Skin epidermis (tissue), 12 donors: Measurements from ENCODE around the gene TM7SF2.

Experiments used
- H3K27ac ChIP-seq, 21 experiments: fragments of 200-600 bp; sonication (generic) in 11 of 21; one replicate each; pipeline ENCODE4 v1.5.0; 2020; ENCODE audit warnings: mild to moderate bottlenecking in 3 of 21, inconsistent platforms in 2 of 21, moderate library complexity in 2 of 21
- H3K4me3 ChIP-seq, 7 experiments: fragments of 200-600 bp; sonication (generic) in 2 of 7; one replicate each; pipeline ENCODE4 v1.5.0; 2020; ENCODE audit warnings: inconsistent platforms in 2 of 7, mild to moderate bottlenecking in 2 of 7, moderate library complexity in 1 of 7

TM7SF2 gene

GRCh38 chr11:65124480-65125196, 13.0 kb downstream of the TM7SF2 start:
- Histone ChIP-seq H3K4me3 (no peak overlapping the region), H3K27ac (no peak overlapping the region)

GRCh38 chr11:65125197-65126056, 13.8 kb downstream of the TM7SF2 start:
- Histone ChIP-seq H3K27ac (no peak overlapping the region), H3K4me3 (no peak overlapping the region)

GRCh38 chr11:65126624-65127274, 15.1 kb downstream of the TM7SF2 start:
- no peak overlapping the region for H3K4me3 ChIP-seq
- no peak overlapping the region for H3K27ac ChIP-seq

GRCh38 chr11:65127473-65128181, 16.0 kb downstream of the TM7SF2 start:
- H3K27ac ChIP-seq, result no peak overlapping the region

GRCh38 chr11:65128182-65129145, 16.8 kb downstream of the TM7SF2 start:
- Histone ChIP-seq H3K4me3 (no peak overlapping the region), H3K27ac (no peak overlapping the region)

More at GRCh38 chr11:65127473-65128181, 16.0 kb downstream of the TM7SF2 start:
- H3K4me3 ChIP-seq, result no peak overlapping the region

GRCh38 chr11:65129649-65130441, 18.2 kb downstream of the TM7SF2 start:
- peak overlapping the region in 2 of 21 experiments; percentile 20 to 21 for H3K27ac ChIP-seq
- no peak overlapping the region for H3K4me3 ChIP-seq

- Histone ChIP-seq H3K27ac (no peak overlapping the region), H3K4me3 (no peak overlapping the region)
These were observed 19.2 kb downstream of the TM7SF2 start for GRCh38 chr11:65130631-65131416.

GRCh38 chr11:65131417-65131776, 19.7 kb downstream of the TM7SF2 start:
- H3K4me3 ChIP-seq, result no peak overlapping the region
- no peak overlapping the region for H3K27ac ChIP-seq

- Histone ChIP-seq H3K4me3 (no peak overlapping the region), H3K27ac (peak overlapping the region in 2 of 21 experiments; percentile 12 to 98)
These were observed 20.2 kb downstream of the TM7SF2 start for GRCh38 chr11:65131895-65132237.

- peak overlapping the region in 1 of 7 experiments; percentile 92 for H3K4me3 ChIP-seq
- peak overlapping the region in 8 of 21 experiments; percentile 10 to 99 (median 96) for H3K27ac ChIP-seq
These were observed 20.7 kb downstream of the TM7SF2 start for GRCh38 chr11:65132238-65132987.

GRCh38 chr11:65132988-65133700, 21.5 kb downstream of the TM7SF2 start:
- peak overlapping the region in 17 of 21 experiments; percentile 10 to 100 (median 98) for H3K27ac ChIP-seq
- H3K4me3 ChIP-seq, result peak overlapping the region; percentile 72 to 97 (median 92)

- H3K27ac ChIP-seq, result peak overlapping the region in 20 of 21 experiments; percentile 93 to 100 (median 98)
These were observed 22.1 kb downstream of the TM7SF2 start for GRCh38 chr11:65133724-65134123.

GRCh38 chr11:65134240-65134951, 22.7 kb downstream of the TM7SF2 start, which contains the start of gene SYVN1:
TSS of gene SYVN1 (minus strand) at chr11:65134519. CDS start at chr11:65133601, 918 bp downstream.
- Histone ChIP-seq H3K27ac (peak within 1 kb of the TSS; percentile 76 to 100 (median 98)), H3K4me3 (peak within 1 kb of the TSS; percentile 72 to 97 (median 92))

More at GRCh38 chr11:65133724-65134123, 22.1 kb downstream of the TM7SF2 start:
- peak overlapping the region; percentile 72 to 97 (median 92) for H3K4me3 ChIP-seq

GRCh38 chr11:65134952-65135632, 23.4 kb downstream of the TM7SF2 start:
- Histone ChIP-seq H3K4me3 (peak overlapping the region; percentile 72 to 97 (median 92)), H3K27ac (peak overlapping the region; percentile 76 to 100 (median 98))
